ENCODE measurements around the gene ASGR2. TPM values are rescaled to one million over a fixed set of nuclear protein-coding genes. Genes with fewer than 3 reads are reported as not detected.
"Not testable (repeated sequence)": the region's sequence is repeated elsewhere in the genome, so short reads cannot be mapped to it uniquely, and the experiment has no call there.

ASGR2 gene
- total RNA-seq, 4 donors from 2014 or later: 0.32 to 1.5 (median 0.42) TPM; not detected in 1

- H3K4me3 ChIP-seq: no peak overlapping the region
- H3K36me3 ChIP-seq: no peaks in the 10 kb centered on the region
- no peak for DNase-seq (ENCODE audit: extremely low spot score)
- WGBS: 79% methylated on average over 13 of the region's 13 CpGs
- TF ChIP-seq POLR2AphosphoS5 (IDR thresholded peaks at IDR 0.05) (no peak), CTCF (IDR thresholded peaks at IDR 0.05) (no peak), EP300 (IDR thresholded peaks at IDR 0.05) (no peak)
- H3K27ac ChIP-seq (replicated peaks in 1 of 4): no peak overlapping the region
- H3K27me3 ChIP-seq: peaks cover 0 to 45% (median 0%) of the 10 kb centered on the region in 4 donors
- intact Hi-C loops (cut with DNase I): no loop called here
- no peaks in the 10 kb centered on the region for H3K9me3 ChIP-seq
- H3K4me1 ChIP-seq: no peaks in the 10 kb centered on the region
Observed at GRCh38 chr17:7098802-7099459, 15.7 kb downstream of the ASGR2 start.

GRCh38 chr17:7097940-7098339 is 16.7 kb downstream of the ASGR2 start:
- DNase-seq (ENCODE audit: extremely low spot score): no peak
- intact Hi-C loops (cut with DNase I): no loop called here
- Histone ChIP-seq H3K4me3 (no peak overlapping the region), H3K36me3 (no peaks in the 10 kb centered on the region), H3K27ac (replicated peaks in 1 of 4) (no peak overlapping the region), H3K4me1 (no peaks in the 10 kb centered on the region), H3K27me3 (peaks cover 0 to 41% (median 0%) of the 10 kb centered on the region in 4 donors), H3K9me3 (no peaks in the 10 kb centered on the region)
- WGBS: 57% methylated on average over 5 of the region's 5 CpGs
- no peak for TF ChIP-seq POLR2AphosphoS5 (IDR thresholded peaks at IDR 0.05)
- TF ChIP-seq EP300 (IDR thresholded peaks at IDR 0.05): no peak
- no peak for TF ChIP-seq POLR2A (IDR thresholded peaks at IDR 0.05; ENCODE audit: low read depth)
- no peak for TF ChIP-seq CTCF (IDR thresholded peaks at IDR 0.05)

GRCh38 chr17:7095625-7096024 is 19.0 kb downstream of the ASGR2 start:
- TF ChIP-seq POLR2A (IDR thresholded peaks at IDR 0.05; ENCODE audit: low read depth): no peak
- no peak for TF ChIP-seq EP300 (IDR thresholded peaks at IDR 0.05)
- TF ChIP-seq POLR2AphosphoS5 (IDR thresholded peaks at IDR 0.05): no peak
- TF ChIP-seq CTCF (IDR thresholded peaks at IDR 0.05): no peak

GRCh38 chr17:7094652-7095019 is 20.0 kb downstream of the ASGR2 start:
- intact Hi-C loops (cut with DNase I): no loop called here
- 69% methylated on average over 3 of the region's 10 CpGs for WGBS
- no peaks in the 10 kb centered on the region for H3K4me1 ChIP-seq
- no peaks in the 10 kb centered on the region for H3K9me3 ChIP-seq
- no peak for DNase-seq (ENCODE audit: extremely low spot score)
- H3K27ac ChIP-seq (replicated peaks in 1 of 4): no peak overlapping the region
- H3K27me3 ChIP-seq: peaks cover 0 to 26% (median 0%) of the 10 kb centered on the region in 4 donors
- TF ChIP-seq POLR2AphosphoS5 (IDR thresholded peaks at IDR 0.05): no peak
- no peak for TF ChIP-seq CTCF (IDR thresholded peaks at IDR 0.05)
- TF ChIP-seq EP300 (IDR thresholded peaks at IDR 0.05): no peak
- TF ChIP-seq POLR2A (IDR thresholded peaks at IDR 0.05; ENCODE audit: low read depth): no peak
- no peak overlapping the region for H3K4me3 ChIP-seq
- H3K36me3 ChIP-seq: no peaks in the 10 kb centered on the region

More at GRCh38 chr17:7095625-7096024, 19.0 kb downstream of the ASGR2 start:
- WGBS: 90% methylated on average over 1 of the region's 1 CpG
- H3K4me1 ChIP-seq: no peaks in the 10 kb centered on the region
- H3K27me3 ChIP-seq: peaks cover 0 to 25% (median 0%) of the 10 kb centered on the region in 4 donors
- no peaks in the 10 kb centered on the region for H3K36me3 ChIP-seq
- DNase-seq (ENCODE audit: extremely low spot score): no peak
- no peak overlapping the region for H3K4me3 ChIP-seq
- no peak overlapping the region for H3K27ac ChIP-seq (replicated peaks in 1 of 4)
- intact Hi-C loops (cut with DNase I): no loop called here
- H3K9me3 ChIP-seq: no peaks in the 10 kb centered on the region

- DNase-seq (ENCODE audit: extremely low spot score); H3K4me1 ChIP-seq; H3K4me3 ChIP-seq; H3K36me3 ChIP-seq; H3K9me3 ChIP-seq; intact Hi-C loops (cut with DNase I); H3K27ac ChIP-seq (replicated peaks in 1 of 4): not testable (repeated sequence)
- H3K27me3 ChIP-seq: peaks cover 0 to 31% (median 0%) of the 10 kb centered on the region in 4 donors
- WGBS: 71% methylated on average over 23 of the region's 28 CpGs
Observed at GRCh38 chr17:7091311-7092005, 23.2 kb downstream of the ASGR2 start.

GRCh38 chr17:7089570-7089969 is 25.1 kb downstream of the ASGR2 start:
- H3K4me1 ChIP-seq; intact Hi-C loops (cut with DNase I); H3K36me3 ChIP-seq; DNase-seq (ENCODE audit: extremely low spot score); H3K9me3 ChIP-seq; H3K4me3 ChIP-seq; H3K27ac ChIP-seq (replicated peaks in 1 of 4): not testable (repeated sequence)
- 94% methylated on average over 6 of the region's 6 CpGs for WGBS
- peaks cover 0 to 33% (median 0%) of the 10 kb centered on the region in 4 donors for H3K27me3 ChIP-seq

GRCh38 chr17:7088442-7088841 is 26.2 kb downstream of the ASGR2 start:
- intact Hi-C loops (cut with DNase I): not testable (repeated sequence)
- 78% methylated on average over 4 of the region's 4 CpGs for WGBS

More at GRCh38 chr17:7088442-7088841, 26.2 kb downstream of the ASGR2 start:
- not testable (repeated sequence) for DNase-seq (ENCODE audit: extremely low spot score); H3K4me3 ChIP-seq; H3K27ac ChIP-seq (replicated peaks in 1 of 4); H3K4me1 ChIP-seq; H3K36me3 ChIP-seq; H3K9me3 ChIP-seq
- H3K27me3 ChIP-seq: peaks cover 0 to 32% (median 0%) of the 10 kb centered on the region in 4 donors

Measured in esophagus muscularis mucosa (tissue), 4 donors.